22Rv1 (cell line): ENCODE measurements around the gene NFASC.

Experiments used
- H3K27ac ChIP-seq: fragments of 450-650 bp; 2 replicates; pipeline ENCODE4 v1.5.1; 2017
- CTCF ChIP-seq: fragments of 450-650 bp; IDR thresholded peaks from 2 replicates; pipeline ENCODE4 v1.5.1; 2017; ENCODE audit warnings: mild to moderate bottlenecking
- ZFX ChIP-seq: fragments of 450-650 bp; IDR thresholded peaks from 2 replicates; pipeline ENCODE4 v1.6.1; 2017; ENCODE audit warnings: antibody characterized with exemption, borderline replicate concordance

Gene NFASC

GRCh38 chr1:204858363-204858821 is 12.3 kb upstream of the NFASC start:
- TF ChIP-seq CTCF (no peak), ZFX (no peak)
- no peak overlapping the region for H3K27ac ChIP-seq

- no peak overlapping the region for H3K27ac ChIP-seq
- TF ChIP-seq ZFX, result no peak
- no peak for TF ChIP-seq CTCF
Measured at GRCh38 chr1:204859861-204860267, 10.8 kb upstream of the NFASC start.

GRCh38 chr1:204863024-204863423 is 7.6 kb upstream of the NFASC start:
- TF ChIP-seq CTCF (no peak), ZFX (no peak)
- H3K27ac ChIP-seq, result no peak overlapping the region

DNA sequence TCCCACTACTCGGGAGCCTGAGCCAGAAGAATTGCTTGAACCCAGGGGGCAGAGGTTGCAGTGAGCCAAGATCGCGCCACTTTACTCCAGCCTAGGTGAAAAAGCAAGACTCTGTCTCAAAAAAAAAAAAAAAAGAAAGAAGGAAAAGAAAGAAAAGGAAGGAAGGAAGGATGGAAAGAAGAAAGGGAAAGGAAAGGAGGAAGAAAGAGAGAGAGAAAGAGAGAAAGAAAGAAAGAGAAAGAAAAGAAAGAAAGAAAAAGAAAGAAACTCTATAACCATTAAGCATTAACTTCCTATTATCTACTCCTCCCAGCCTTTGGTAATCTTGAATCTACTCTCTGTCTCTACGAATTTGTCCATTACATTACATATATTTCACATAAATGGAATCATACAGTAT is 6.9 kb upstream of the NFASC start:
- TF ChIP-seq CTCF (no peak), ZFX (no peak)
- H3K27ac ChIP-seq, result no peak overlapping the region

- no peak overlapping the region for H3K27ac ChIP-seq
- TF ChIP-seq CTCF (no peak), ZFX (no peak)
Measured at GRCh38 chr1:204866051-204866596, 4.5 kb upstream of the NFASC start.

DNA sequence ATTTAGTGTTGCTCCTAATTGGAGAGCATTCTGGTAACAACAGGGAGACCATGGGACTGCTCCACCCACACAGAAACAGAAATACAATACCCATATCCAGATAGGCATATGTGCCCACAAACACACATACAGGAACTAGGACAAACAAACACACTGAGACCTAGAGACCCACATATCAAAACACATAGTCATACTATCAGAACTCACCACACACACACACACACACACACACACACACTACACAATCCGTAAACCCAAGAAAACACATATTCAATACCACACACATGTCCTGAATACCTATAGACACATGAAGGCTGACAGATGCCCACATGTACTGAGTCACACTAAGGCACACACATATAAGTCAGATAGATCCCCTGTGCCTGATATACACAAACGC is 3.5 kb upstream of the NFASC start:
- TF ChIP-seq ZFX (no peak), CTCF (no peak)

GRCh38 chr1:204867666-204868339 is 2.9 kb upstream of the NFASC start:
- H3K27ac ChIP-seq, result no peak overlapping the region
- TF ChIP-seq CTCF, result no peak
- no peak for TF ChIP-seq ZFX

More for the DNA sequence above, 3.5 kb upstream of the NFASC start:
- no peak overlapping the region for H3K27ac ChIP-seq
